GM19397 (cell line): Measurements from ENCODE around the gene PRUNE2.

Source experiments
- ATAC-seq: cut with Tn5 transposase; IDR thresholded peaks from one replicate; pipeline ENCODE4 v1.9.1; 2021; ENCODE audit warnings: mild to moderate bottlenecking, moderate library complexity; ENCODE audit not compliant: unreplicated experiment

Gene PRUNE2

GRCh38 chr9:76662476-76663281, 243.2 kb downstream of the PRUNE2 start:
- no peak for ATAC-seq

- ATAC-seq = peak; percentile 78
Measured at GRCh38 chr9:76658510-76659231, 247.2 kb downstream of the PRUNE2 start.

DNA sequence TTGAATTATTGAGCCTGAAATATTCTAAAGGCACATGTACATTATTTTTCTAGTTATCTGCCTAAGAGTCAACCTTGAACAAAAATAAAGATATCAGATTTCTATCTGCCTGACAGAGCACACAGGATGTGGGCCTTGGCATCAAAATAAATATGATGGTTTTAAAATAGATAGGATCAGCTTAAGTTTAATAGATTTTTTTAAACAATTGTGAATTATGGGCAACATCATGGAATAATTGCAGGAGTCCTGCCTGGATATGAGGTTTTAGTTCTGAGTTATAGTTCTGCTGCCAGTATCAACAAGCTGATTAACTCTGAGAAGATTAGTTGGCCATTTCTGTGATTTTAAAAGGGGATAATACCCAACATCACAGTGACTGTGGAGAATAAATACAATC, 248.6 kb downstream of the PRUNE2 start:
- no peak for ATAC-seq

DNA sequence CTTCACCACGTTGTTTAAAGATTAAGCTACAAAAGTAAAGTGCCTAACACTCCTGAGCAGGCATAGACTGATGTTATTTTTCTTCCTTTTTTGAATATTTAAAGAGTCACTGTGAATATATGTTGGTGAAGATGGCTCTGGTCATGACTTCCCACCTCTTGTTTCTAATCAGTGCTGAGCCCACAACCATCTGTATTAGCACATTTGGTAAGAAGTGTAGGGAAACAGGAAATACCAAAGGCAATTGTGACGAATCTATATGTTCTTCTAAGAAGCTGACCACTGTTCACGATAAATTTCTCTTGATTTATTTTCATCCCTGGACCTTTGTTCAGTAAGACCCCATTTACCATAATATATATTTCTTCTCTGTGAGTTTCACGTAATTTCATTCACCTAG, 249.9 kb downstream of the PRUNE2 start:
- no peak for ATAC-seq

GRCh38 chr9:76655121-76655541, 250.8 kb downstream of the PRUNE2 start:
- no peak for ATAC-seq

DNA sequence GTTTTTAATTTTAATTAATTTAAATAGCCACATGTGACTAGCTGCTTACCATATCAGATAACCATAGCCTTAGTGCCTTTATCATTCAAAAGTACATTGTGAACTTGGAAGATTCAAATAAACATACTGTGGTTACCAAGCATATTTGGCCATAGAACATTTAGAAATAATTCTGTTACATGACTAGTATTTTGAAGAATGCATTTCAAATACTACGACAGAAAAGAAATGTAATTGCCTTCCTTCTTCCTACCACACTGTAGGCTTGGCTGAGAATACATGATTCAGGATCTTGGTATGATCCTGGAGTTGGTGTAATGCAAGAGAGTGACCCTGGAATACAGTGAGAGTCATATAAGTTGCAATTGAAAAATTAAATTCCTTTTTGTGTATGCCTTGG, 251.3 kb downstream of the PRUNE2 start:
- ATAC-seq = no peak

- ATAC-seq = no peak
Measured at GRCh38 chr9:76654051-76654461, 251.9 kb downstream of the PRUNE2 start.

DNA sequence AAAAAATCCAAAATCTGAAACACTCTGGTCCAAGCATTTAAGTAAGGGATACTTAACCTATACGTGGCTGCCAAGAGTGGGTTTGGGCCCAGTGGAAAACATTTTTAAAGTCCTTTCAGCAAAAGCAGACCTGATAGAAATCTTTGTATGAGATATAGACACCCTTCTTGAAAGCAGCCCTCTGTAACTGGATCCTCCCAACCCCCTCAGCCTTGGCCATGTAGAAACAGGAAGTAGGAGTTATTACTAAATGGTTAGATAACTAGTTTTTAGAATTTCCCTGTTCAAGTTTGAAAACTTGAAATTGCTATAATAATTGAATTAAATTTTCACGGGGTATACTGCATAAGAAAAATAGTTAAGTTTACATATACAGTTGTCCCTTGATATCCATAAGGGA, 253.0 kb downstream of the PRUNE2 start:
- no peak for ATAC-seq

- ATAC-seq = no peak
Measured at GRCh38 chr9:76651119-76651705, 254.7 kb downstream of the PRUNE2 start.

GRCh38 chr9:76650692-76651091, 255.2 kb downstream of the PRUNE2 start:
- ATAC-seq = no peak

DNA sequence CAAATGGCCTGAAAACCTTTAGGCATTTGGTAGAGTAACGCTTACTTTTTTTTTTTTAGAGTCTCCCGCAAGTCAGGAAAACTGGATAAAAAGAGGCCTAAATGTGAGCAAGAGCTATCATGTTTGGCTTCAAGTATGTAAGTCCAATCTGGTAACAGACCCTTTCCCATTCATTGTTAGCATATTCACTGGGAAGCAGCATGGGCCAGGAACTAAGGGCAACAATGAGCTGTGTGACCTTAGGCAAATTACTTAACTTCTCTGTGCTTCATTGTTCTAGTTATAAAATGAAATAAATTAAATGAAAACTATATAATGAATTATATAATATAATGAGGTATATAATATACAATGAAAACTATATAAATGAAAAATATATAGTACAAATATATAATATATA, 256.0 kb downstream of the PRUNE2 start:
- no peak for ATAC-seq

DNA sequence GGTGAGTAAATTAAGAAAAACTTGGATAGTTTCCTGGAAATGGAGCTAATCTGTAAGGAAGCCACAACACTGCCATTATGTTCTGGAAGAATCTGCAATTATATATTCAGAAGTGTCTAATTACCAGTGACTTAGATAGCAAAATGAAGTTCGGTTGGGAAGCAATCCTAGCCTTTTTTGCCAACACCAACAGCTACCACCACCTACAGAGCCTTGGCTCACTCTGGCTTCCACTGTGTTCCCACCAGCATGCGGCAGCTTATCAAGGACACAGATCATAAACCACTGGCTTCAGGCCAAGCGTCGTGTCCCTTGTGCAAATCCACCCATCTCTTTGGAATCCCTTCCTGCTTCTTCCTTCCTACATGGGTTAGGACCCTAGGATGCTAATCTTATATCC, 259.7 kb downstream of the PRUNE2 start:
- no peak for ATAC-seq

- no peak for ATAC-seq
Measured at GRCh38 chr9:76644647-76645250, 261.2 kb downstream of the PRUNE2 start.

DNA sequence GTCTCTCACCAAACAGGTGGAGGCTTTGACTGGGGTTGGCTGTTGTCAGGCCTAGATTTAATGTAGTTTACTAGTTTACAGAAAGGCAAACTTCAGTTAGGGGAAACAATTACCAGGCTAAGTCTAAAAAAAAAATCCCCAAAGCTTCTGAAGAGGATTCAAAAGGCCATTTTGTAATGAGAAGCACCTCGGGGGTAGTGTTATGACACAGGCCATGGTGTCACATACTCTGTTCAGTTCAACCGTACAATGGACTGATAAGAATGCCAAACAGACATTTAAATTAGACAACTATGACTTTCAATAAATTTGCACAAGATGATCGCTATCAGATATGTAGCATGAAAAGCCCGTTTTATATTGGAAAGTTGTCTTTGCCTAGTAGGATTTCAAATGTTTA, 261.7 kb downstream of the PRUNE2 start:
- ATAC-seq = peak; percentile 19

DNA sequence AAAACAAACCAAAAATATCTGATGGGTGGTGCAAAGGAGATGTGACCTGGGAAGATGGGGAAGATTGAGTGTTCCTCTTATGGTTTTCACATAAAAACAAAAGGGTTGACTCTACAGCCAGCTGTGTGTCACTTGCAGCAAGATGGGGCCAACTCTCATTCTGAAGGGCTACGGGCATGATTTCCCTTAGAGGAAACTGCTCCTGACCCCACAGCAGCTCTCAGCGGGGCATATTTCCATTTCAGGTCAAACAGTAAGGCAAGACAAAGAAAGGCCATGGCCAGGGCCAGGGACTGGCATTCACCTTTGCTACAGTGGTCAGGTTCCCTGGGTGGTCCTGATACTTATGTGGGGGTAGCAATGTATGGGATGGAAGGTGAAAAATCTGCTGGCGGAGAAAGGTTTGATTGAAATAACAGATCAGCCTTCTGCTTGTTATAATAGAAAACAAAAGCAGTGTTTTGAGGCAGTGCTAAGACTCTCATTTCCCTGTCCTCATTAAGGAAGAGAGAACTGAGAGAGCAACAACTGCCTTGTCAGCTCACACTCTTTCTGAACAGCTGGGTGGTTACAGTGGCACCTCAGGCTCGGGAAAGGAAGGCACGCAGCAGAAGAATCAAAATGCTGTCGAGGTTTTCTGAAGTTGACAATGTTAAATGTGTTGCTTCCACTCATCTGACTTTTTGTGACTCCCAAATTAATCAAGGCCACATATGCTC, 262.4 kb downstream of the PRUNE2 start:
- ATAC-seq = peak; percentile 96

GRCh38 chr9:76642701-76643209, 263.2 kb downstream of the PRUNE2 start:
- ATAC-seq = no peak

DNA sequence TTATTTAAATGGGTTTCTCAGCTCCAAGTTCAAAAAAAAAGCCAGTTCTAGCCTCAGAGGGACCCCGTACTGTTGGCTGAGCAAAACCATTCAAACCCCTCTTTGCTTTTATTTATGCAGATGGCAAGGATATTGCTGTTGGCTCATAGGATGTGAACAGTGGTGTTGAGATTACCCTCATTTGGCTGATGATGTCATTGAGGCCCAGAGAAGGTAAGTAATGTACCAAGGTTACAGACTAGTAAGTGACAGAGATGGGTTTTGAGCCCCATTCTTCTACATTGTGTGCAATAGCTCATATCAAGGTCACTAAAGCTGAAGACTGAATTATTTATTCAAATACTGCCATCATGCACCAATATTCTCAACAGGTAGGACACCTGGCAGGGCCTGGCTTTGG, 263.8 kb downstream of the PRUNE2 start:
- ATAC-seq = no peak

- no peak for ATAC-seq
Measured at GRCh38 chr9:76638001-76638400, 267.9 kb downstream of the PRUNE2 start.

- no peak for ATAC-seq
Measured at GRCh38 chr9:76637416-76637815, 268.5 kb downstream of the PRUNE2 start.

DNA sequence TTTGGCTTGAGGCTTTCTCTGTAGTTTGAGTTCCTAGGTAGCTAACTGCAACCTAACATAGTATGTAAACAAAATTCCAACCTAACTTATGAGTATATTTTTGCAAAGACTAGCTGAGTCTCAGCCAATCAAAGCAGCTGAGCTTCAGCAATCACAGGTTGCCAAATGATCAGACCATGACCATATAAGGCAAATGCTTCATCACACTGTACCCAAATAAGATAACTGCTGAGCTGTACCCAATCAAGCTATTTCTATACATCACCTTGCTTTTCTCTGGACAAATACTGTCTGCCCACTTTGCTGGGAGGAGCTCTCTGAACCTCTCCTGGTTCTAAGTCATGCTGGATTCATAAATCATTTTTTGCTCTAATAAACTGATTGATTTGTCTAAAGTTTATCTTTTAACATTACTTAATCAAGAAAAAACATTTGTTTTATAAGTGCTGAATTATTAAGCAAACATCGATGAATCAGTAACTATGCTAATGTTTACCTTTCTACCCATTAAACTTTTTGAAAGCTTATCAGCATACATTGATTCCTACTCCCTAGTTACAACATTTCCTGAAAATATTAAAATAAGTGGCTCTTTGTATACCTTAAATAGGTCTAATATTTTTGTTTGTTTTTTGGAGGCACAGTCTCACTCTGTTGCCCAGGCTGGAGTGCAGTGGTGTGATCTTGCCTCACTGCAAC, 271.4 kb downstream of the PRUNE2 start:
- no peak for ATAC-seq
